CD14-positive monocyte (primary cell): ENCODE results near the gene DHRS3. TPM values are rescaled to one million over a fixed set of nuclear protein-coding genes. Genes with fewer than 3 reads are reported as not detected.

Experiments used
- DNase-seq, 3 donors: peaks; one replicate each; pipeline ENCODE4 v3.0.0-alpha.2; 2011 to 2022
- H2AFZ ChIP-seq: 2 replicates; pipeline ENCODE4 v1.6.0; 2012; ENCODE audit warnings: mild to moderate bottlenecking, low read depth, low read length, inconsistent platforms; ENCODE audit not compliant: insufficient read depth, poor library complexity, severe bottlenecking
- H3K27ac ChIP-seq, 2 donors: 1 replicate in 1 of 2; 2 replicates in 1 of 2; pipeline ENCODE4 v1.5.1; 2012 to 2013; ENCODE audit warnings: low read length in 2 of 2, control low read depth in 1 of 2, inconsistent platforms in 1 of 2, low read depth in 1 of 2, mild to moderate bottlenecking in 1 of 2
- H3K27me3 ChIP-seq, 2 donors: one replicate each; pipeline versions ENCODE4 v1.6.0 to v1.6.1; 2011 to 2013; ENCODE audit warnings: low read length in 2 of 2; ENCODE audit not compliant: control insufficient read depth in 2 of 2, insufficient read depth in 2 of 2
- H3K36me3 ChIP-seq, 2 donors: replicated peaks in 1 of 2; 1 replicate in 1 of 2; 2 replicates in 1 of 2; pipeline versions ENCODE4 v1.5.1 to v1.6.1; 2012 to 2013; ENCODE audit warnings: low read length in 2 of 2, control low read depth in 1 of 2, inconsistent platforms in 1 of 2, mild to moderate bottlenecking in 1 of 2; ENCODE audit not compliant: insufficient read depth in 2 of 2, control insufficient read depth in 1 of 2
- H3K4me1 ChIP-seq, 2 donors: 1 replicate in 1 of 2; 2 replicates in 1 of 2; pipeline versions ENCODE4 v1.5.1 to v1.6.1; 2012 to 2013; ENCODE audit warnings: low read length in 2 of 2, control low read depth in 1 of 2, inconsistent platforms in 1 of 2, mild to moderate bottlenecking in 1 of 2, moderate library complexity in 1 of 2; ENCODE audit not compliant: insufficient read depth in 2 of 2, control insufficient read depth in 1 of 2
- H3K4me2 ChIP-seq: replicated peaks from 2 replicates; pipeline ENCODE3; 2012; ENCODE audit warnings: low read length, moderate library complexity, mild to moderate bottlenecking; ENCODE audit not compliant: poor library complexity, severe bottlenecking; ENCODE audit errors: extremely low read depth
- H3K4me3 ChIP-seq, 3 experiments: fragments of 200-600 bp in 1 of 3; sonication (generic) in 1 of 3; replicated peaks in 1 of 3; 1 replicate in 2 of 3; 2 replicates in 1 of 3; pipeline ENCODE4 v1.5.1; 2011 to 2013; ENCODE audit warnings: low read length in 3 of 3, mild to moderate bottlenecking in 3 of 3, control low read depth in 2 of 3, low read depth in 2 of 3, inconsistent platforms in 1 of 3, moderate library complexity in 1 of 3
- H3K79me2 ChIP-seq: 2 replicates; pipeline ENCODE4 v1.6.0; 2012; ENCODE audit warnings: mild to moderate bottlenecking, control low read depth, inconsistent platforms, low read length, moderate library complexity; ENCODE audit not compliant: insufficient read depth
- H3K9ac ChIP-seq: 2 replicates; pipeline ENCODE4 v1.6.0; 2017; ENCODE audit warnings: low read length, mild to moderate bottlenecking; ENCODE audit not compliant: insufficient read depth, poor library complexity, severe bottlenecking
- H3K9me3 ChIP-seq, 2 donors: replicated peaks in 1 of 2; 1 replicate in 1 of 2; 2 replicates in 1 of 2; pipeline versions ENCODE4 v1.5.1 to v1.6.1; 2012 to 2013; ENCODE audit warnings: low read length in 2 of 2, control low read depth in 1 of 2; ENCODE audit not compliant: control insufficient read depth in 1 of 2, insufficient read depth in 1 of 2
- H4K20me1 ChIP-seq: 2 replicates; pipeline ENCODE4 v1.6.0; 2012; ENCODE audit warnings: mild to moderate bottlenecking, low read length, control low read depth, moderate library complexity; ENCODE audit not compliant: insufficient read depth
- H3K27ac Mint-ChIP-seq, 7 donors: one replicate each; pipeline ENCODE4 v1.8.0; 2020; ENCODE audit warnings: mild to moderate bottlenecking in 7 of 7, mixed read lengths in 7 of 7, moderate library complexity in 6 of 7, inconsistent platforms in 2 of 7
- H3K27me3 Mint-ChIP-seq, 3 donors: one replicate each; pipeline ENCODE4 v1.8.0; 2021 to 2022; ENCODE audit warnings: low read depth in 3 of 3, mild to moderate bottlenecking in 3 of 3, mixed read lengths in 3 of 3, moderate library complexity in 3 of 3, inconsistent platforms in 1 of 3
- H3K36me3 Mint-ChIP-seq, 2 donors: one replicate each; pipeline ENCODE4 v1.8.0; 2020; ENCODE audit warnings: mixed read lengths in 2 of 2, inconsistent platforms in 1 of 2, mild to moderate bottlenecking in 1 of 2
- H3K4me1 Mint-ChIP-seq: one replicate; pipeline ENCODE4 v1.8.0; 2020; ENCODE audit warnings: mild to moderate bottlenecking, mixed read lengths
- H3K4me3 Mint-ChIP-seq, 2 donors: one replicate each; pipeline ENCODE4 v1.8.0; 2020; ENCODE audit warnings: mild to moderate bottlenecking in 2 of 2, mixed read lengths in 2 of 2, moderate library complexity in 1 of 2
- H3K9me3 Mint-ChIP-seq, 7 donors: one replicate each; pipeline ENCODE4 v1.8.0; 2020 to 2022; ENCODE audit warnings: mixed read lengths in 7 of 7, mild to moderate bottlenecking in 6 of 7, moderate library complexity in 6 of 7, inconsistent platforms in 2 of 7
- CTCF ChIP-seq: fragments of 200-600 bp; IDR thresholded peaks from one replicate; pipeline ENCODE4 v1.8.0; 2022; ENCODE audit warnings: antibody characterized with exemption, mild to moderate bottlenecking
- WGBS: methylation state at CpG from one replicate; pipeline ENCODE4 v1.1.5; 2013; ENCODE audit warnings: missing lambda C conversion rate; ENCODE audit not compliant: insufficient coverage; 5-methylcytosine and 5-hydroxymethylcytosine counted together
- intact Hi-C, 2 donors: fragments of 100-400 bp; cut with micrococcal nuclease; formaldehyde crosslinking; loops; one replicate each; pipeline versions ENCODE4 v1.15.0 to v1.15.1; 2023
- polyA plus RNA-seq, 3 donors: library from polyadenylated mRNA; depleted of rRNA in 1 of 3; unstranded in 2 of 3; stranded (reverse) in 1 of 3; fragments of 300-500 nt in 2 of 3; fragments of >200 nt in 1 of 3; fragmentation: Illumina TruSeq in 2 of 3; gene quantifications; 1 replicate in 2 of 3; 2 replicates in 1 of 3; pipeline ENCODE4 v1.2.3, GENCODE V29; 2012 to 2021

The DHRS3 gene
- polyA plus RNA-seq, 3 donors = 0.23 to 0.59 (median 0.29) TPM

- Mint-ChIP-seq H3K27me3 (peaks cover 24 to 40% (median 36%) of the 10 kb centered on the region in 3 donors), H3K27ac (peak overlapping the region in 6 of 7 donors; percentile 76 to 91 (median 83)), H3K4me1 (peaks cover 40% of the 10 kb centered on the region), H3K36me3 (peaks cover 4 to 21% of the 10 kb centered on the region in 2 donors), H3K4me3 (peak overlapping the region; percentile 77 to 81), H3K9me3 (peaks cover 0 to 6% (median 0%) of the 10 kb centered on the region in 7 donors)
- H3K4me2 ChIP-seq = peak overlapping the region; percentile 83
- H3K9me3 ChIP-seq = no peaks in the 10 kb centered on the region
- peaks cover 2 to 17% of the 10 kb centered on the region in 2 donors for H3K27me3 ChIP-seq
- peak overlapping the region in 1 of 3 experiments; percentile 70 for H3K4me3 ChIP-seq
- no peak overlapping the region for H3K9ac ChIP-seq
- H2AFZ ChIP-seq = no peak overlapping the region
- 5% methylated on average over 32 of the region's 47 CpGs for WGBS
- H3K79me2 ChIP-seq = no peaks in the 10 kb centered on the region
- TF ChIP-seq CTCF = no peak
- no peaks in the 10 kb centered on the region for H4K20me1 ChIP-seq
- H3K36me3 ChIP-seq = no peaks in the 10 kb centered on the region
- H3K4me1 ChIP-seq = peaks cover 34% of the 10 kb centered on the region in 2 donors
- DNase-seq = no peak
- no peak overlapping the region for H3K27ac ChIP-seq
- intact Hi-C loops = no loop called here
These were observed 22.8 kb downstream of the DHRS3 start for GRCh38 chr1:12594966-12595756.

DNA sequence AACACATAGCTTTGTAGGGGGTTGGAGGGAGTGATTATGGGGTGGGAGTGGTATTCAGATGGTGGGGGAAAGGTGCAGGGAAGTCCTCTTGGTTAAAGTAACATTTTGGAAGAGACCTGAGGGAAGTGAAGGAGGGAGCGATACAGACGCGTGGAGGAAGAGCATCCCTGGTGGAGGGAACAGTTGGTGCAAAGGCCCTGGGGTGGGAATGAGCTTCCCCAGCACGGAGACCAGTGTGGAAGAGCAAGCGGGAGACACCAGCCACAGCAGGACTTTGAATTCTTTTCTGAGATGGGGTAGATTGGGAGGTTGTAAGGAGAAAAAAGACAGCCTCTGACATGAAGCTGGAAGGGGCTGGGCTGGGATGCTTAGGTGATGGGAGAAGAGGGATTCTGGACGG is 23.5 kb downstream of the DHRS3 start:
- intact Hi-C loops = no loop called here
- no peak overlapping the region for H3K9ac ChIP-seq
- Mint-ChIP-seq H3K9me3 (peaks cover 0 to 6% (median 0%) of the 10 kb centered on the region in 7 donors), H3K27ac (peak overlapping the region in 5 of 7 donors; percentile 79 to 91 (median 87)), H3K27me3 (peaks cover 24 to 38% (median 34%) of the 10 kb centered on the region in 3 donors), H3K4me3 (peak overlapping the region; percentile 77 to 81), H3K36me3 (peaks cover 4 to 21% of the 10 kb centered on the region in 2 donors), H3K4me1 (peaks cover 40% of the 10 kb centered on the region)
- H3K36me3 ChIP-seq = no peaks in the 10 kb centered on the region
- H2AFZ ChIP-seq = no peak overlapping the region
- no peaks in the 10 kb centered on the region for H4K20me1 ChIP-seq
- H3K27ac ChIP-seq = no peak overlapping the region
- H3K4me3 ChIP-seq = no peak overlapping the region
- WGBS = 80% methylated on average over 6 of the region's 6 CpGs
- H3K4me2 ChIP-seq = no peak overlapping the region
- no peak for TF ChIP-seq CTCF
- H3K4me1 ChIP-seq = peaks cover 34% of the 10 kb centered on the region in 2 donors
- no peak for DNase-seq
- H3K27me3 ChIP-seq = peaks cover 2 to 16% of the 10 kb centered on the region in 2 donors
- H3K9me3 ChIP-seq = no peaks in the 10 kb centered on the region
- no peaks in the 10 kb centered on the region for H3K79me2 ChIP-seq
